GM18858 (cell line): ENCODE measurements around the gene IMPACT.

ENCODE experiments used
- ATAC-seq: cut with Tn5 transposase; IDR thresholded peaks from one replicate; pipeline ENCODE4 v1.9.1; 2021; ENCODE audit not compliant: unreplicated experiment

IMPACT gene

GRCh38 chr18:24426398-24427294 lies at the start of gene IMPACT:
Gene IMPACT, plus strand, starts transcription at chr18:24426670. Its CDS starts 87 bp downstream, at chr18:24426757.
- ATAC-seq: peak; percentile 76

GRCh38 chr18:24378598-24378997 lies 47.9 kb upstream of the IMPACT start:
- no peak for ATAC-seq

- ATAC-seq: no peak
Observed at GRCh38 chr18:24380163-24380747, 46.2 kb upstream of the IMPACT start.

GRCh38 chr18:24381126-24381525 lies 45.3 kb upstream of the IMPACT start:
- ATAC-seq: no peak

GRCh38 chr18:24386681-24387080 lies 39.8 kb upstream of the IMPACT start:
- no peak for ATAC-seq

GRCh38 chr18:24388957-24389356 lies 37.5 kb upstream of the IMPACT start:
- ATAC-seq: no peak

- no peak for ATAC-seq
Observed at GRCh38 chr18:24395049-24395795, 31.2 kb upstream of the IMPACT start.

GRCh38 chr18:24396082-24396633 lies 30.3 kb upstream of the IMPACT start:
- ATAC-seq: no peak

- ATAC-seq: no peak
Observed at GRCh38 chr18:24397131-24397693, 29.3 kb upstream of the IMPACT start.

- no peak for ATAC-seq
Observed at GRCh38 chr18:24397694-24398368, 28.6 kb upstream of the IMPACT start, which contains the start of gene OSBPL1A. Gene OSBPL1A, minus strand, starts transcription at chr18:24397824. Its CDS starts 20,291 bp downstream, at chr18:24377533.

GRCh38 chr18:24398540-24398939 lies 27.9 kb upstream of the IMPACT start:
- no peak for ATAC-seq

- ATAC-seq: no peak
Observed at GRCh38 chr18:24400587-24400986, 25.9 kb upstream of the IMPACT start.

GRCh38 chr18:24402209-24402785 lies 24.2 kb upstream of the IMPACT start:
- ATAC-seq: no peak

GRCh38 chr18:24403076-24403475 lies 23.4 kb upstream of the IMPACT start:
- no peak for ATAC-seq

GRCh38 chr18:24404591-24404990 lies 21.9 kb upstream of the IMPACT start:
- no peak for ATAC-seq

- ATAC-seq: no peak
Observed at GRCh38 chr18:24408496-24408895, 18.0 kb upstream of the IMPACT start.

- ATAC-seq: no peak
Observed at GRCh38 chr18:24413148-24413547, 13.3 kb upstream of the IMPACT start.

- peak; percentile 51 for ATAC-seq
Observed at GRCh38 chr18:24414349-24415003, 12.0 kb upstream of the IMPACT start.

GRCh38 chr18:24417480-24417879 lies 9.0 kb upstream of the IMPACT start:
- ATAC-seq: no peak
